ENCODE data around the gene HACL1. TPM values are rescaled to one million over a fixed set of nuclear protein-coding genes. Genes with fewer than 3 reads are reported as not detected.
"Not testable (repeated sequence)": the region's sequence is repeated elsewhere in the genome, so short reads cannot be mapped to it uniquely, and the experiment has no call there.

Gene HACL1
- total RNA-seq, 1 experiment from 2014 or later, result 44.9 TPM

DNA sequence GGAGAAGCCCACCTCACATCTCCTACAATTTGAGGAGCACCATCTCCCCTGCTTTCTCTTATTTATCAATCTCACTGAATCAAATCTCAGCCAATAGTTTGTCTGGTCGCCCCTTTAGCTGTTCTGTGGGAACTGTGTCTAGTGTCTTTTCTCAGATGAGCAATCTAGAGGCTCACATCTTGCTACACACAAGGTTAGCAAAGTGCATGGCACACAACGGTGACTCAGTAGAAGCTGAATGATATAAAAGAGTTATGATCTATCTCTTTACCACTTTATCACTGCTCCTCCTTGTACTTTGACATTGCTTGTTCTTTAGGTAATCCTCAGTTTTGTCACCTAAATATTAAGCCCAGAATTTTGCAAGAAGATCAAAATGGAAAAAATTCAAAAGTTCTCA lies 63.0 kb downstream of the HACL1 start:
- no peaks in the 10 kb centered on the region for H3K9me3 Mint-ChIP-seq
- TF ChIP-seq, protein P1, sequence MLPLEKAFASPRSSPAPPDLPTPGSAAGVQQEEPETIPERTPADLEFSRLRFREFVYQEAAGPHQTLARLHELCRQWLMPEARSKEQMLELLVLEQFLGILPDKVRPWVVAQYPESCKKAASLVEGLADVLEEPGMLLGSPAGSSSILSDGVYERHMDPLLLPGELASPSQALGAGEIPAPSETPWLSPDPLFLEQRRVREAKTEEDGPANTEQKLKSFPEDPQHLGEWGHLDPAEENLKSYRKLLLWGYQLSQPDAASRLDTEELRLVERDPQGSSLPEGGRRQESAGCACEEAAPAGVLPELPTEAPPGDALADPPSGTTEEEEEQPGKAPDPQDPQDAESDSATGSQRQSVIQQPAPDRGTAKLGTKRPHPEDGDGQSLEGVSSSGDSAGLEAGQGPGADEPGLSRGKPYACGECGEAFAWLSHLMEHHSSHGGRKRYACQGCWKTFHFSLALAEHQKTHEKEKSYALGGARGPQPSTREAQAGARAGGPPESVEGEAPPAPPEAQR (CRISPR knock-in tag; IDR thresholded peaks at IDR 0.05), result no peak
- no peak for TF ChIP-seq CREM (CRISPR knock-in tag; IDR thresholded peaks at IDR 0.05)
- TF ChIP-seq MXD4 (CRISPR knock-in tag; IDR thresholded peaks at IDR 0.05; ENCODE audit: borderline replicate concordance), result no peak
- no peak for TF ChIP-seq GRHL2 (CRISPR knock-in tag; IDR thresholded peaks at IDR 0.05; ENCODE audit: insufficient replicate concordance, severe bottlenecking)
- TF ChIP-seq, protein P2, sequence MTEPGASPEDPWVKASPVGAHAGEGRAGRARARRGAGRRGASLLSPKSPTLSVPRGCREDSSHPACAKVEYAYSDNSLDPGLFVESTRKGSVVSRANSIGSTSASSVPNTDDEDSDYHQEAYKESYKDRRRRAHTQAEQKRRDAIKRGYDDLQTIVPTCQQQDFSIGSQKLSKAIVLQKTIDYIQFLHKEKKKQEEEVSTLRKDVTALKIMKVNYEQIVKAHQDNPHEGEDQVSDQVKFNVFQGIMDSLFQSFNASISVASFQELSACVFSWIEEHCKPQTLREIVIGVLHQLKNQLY (CRISPR knock-in tag; IDR thresholded peaks at IDR 0.05), result no peak
- TF ChIP-seq CREB1 (CRISPR knock-in tag; IDR thresholded peaks at IDR 0.05), result no peak
- TF ChIP-seq, protein P3, sequence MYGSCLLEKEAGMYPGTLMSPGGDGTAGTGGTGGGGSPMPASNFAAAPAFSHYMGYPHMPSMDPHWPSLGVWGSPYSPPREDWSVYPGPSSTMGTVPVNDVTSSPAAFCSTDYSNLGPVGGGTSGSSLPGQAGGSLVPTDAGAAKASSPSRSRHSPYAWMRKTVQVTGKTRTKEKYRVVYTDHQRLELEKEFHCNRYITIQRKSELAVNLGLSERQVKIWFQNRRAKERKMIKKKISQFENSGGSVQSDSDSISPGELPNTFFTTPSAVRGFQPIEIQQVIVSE (CRISPR knock-in tag; IDR thresholded peaks at IDR 0.05; ENCODE audit: borderline replicate concordance), result no peak
- DNase-seq (ENCODE audit: low spot score), result no peak
- POLR2A ChIA-PET, result no interaction called here
- H3K36me3 Mint-ChIP-seq, result no peaks in the 10 kb centered on the region
- H3K4me3 Mint-ChIP-seq, result no peak overlapping the region
- CTCF ChIA-PET, result no interaction called here
- no peaks in the 10 kb centered on the region for H3K4me1 Mint-ChIP-seq
- no peaks in the 10 kb centered on the region for H3K27me3 Mint-ChIP-seq (ENCODE audit: low read depth)
- no peak overlapping the region for H3K27ac Mint-ChIP-seq
- no peak for ATAC-seq

DNA sequence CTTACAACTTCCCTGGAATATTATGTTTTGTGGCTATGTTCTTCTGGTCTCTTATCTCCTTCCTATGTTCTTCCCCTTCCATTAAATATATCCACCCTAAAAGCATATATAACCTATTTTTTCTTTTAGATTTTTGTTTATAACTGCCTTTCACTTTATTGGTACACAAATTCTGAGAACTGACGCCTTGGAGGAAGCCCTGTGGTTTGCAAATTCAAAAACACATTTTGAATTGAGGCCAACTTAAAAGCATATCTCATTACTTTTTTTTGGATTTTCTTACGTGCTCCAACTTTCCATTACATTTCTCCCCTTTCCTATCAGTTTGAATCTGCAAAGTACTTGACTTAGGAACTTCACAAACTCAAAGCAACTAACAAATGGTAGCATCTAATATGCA lies 64.5 kb downstream of the HACL1 start:
- H3K4me3 Mint-ChIP-seq, result no peak overlapping the region
- H3K27ac Mint-ChIP-seq, result no peak overlapping the region
- no peak for DNase-seq (ENCODE audit: low spot score)
- H3K4me1 Mint-ChIP-seq, result no peaks in the 10 kb centered on the region
- CTCF ChIA-PET, result interaction anchor here (1.0 kb wide), 1 partner anchor 10 kb away, joined by 4 read pairs; no protein-coding TSS in a partner anchor
- no peaks in the 10 kb centered on the region for H3K36me3 Mint-ChIP-seq
- TF ChIP-seq NFE2L1 (CRISPR knock-in tag; IDR thresholded peaks at IDR 0.05) (no peak), SOX15 (CRISPR knock-in tag; IDR thresholded peaks at IDR 0.05) (no peak), ZBTB21 (CRISPR knock-in tag; IDR thresholded peaks at IDR 0.05; ENCODE audit: borderline replicate concordance) (no peak)
- no peak for ATAC-seq
- H3K9me3 Mint-ChIP-seq, result no peaks in the 10 kb centered on the region
- no peaks in the 10 kb centered on the region for H3K27me3 Mint-ChIP-seq (ENCODE audit: low read depth)
- POLR2A ChIA-PET, result no interaction called here

DNA sequence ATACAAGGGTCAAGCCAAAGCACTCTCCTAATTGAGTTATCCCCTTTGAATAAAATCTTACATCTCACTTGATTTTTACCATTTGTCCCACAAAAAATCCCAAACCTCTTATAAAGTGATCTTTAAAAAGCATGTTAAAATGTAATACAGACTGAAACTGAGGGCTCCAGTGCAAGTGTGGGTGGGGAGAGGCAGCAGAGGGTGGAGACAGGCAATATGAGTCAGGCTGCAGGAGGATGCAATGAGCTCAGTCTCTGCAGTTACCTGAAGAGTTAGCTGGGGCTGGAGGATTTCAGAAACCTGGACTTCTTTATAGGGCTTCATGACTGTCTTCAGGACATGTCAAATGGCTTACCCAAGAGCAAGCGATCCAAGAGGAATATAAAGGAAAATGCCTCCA lies 65.6 kb downstream of the HACL1 start:
- no peak overlapping the region for H3K4me3 Mint-ChIP-seq
- DNase-seq (ENCODE audit: low spot score), result no peak
- no peaks in the 10 kb centered on the region for H3K4me1 Mint-ChIP-seq
- ATAC-seq, result no peak
- no peaks in the 10 kb centered on the region for H3K27me3 Mint-ChIP-seq (ENCODE audit: low read depth)
- H3K36me3 Mint-ChIP-seq, result no peaks in the 10 kb centered on the region
- CTCF ChIA-PET, result interaction anchor here (0.8 kb wide), 1 partner anchor 9 kb away, joined by 6 read pairs; no protein-coding TSS in a partner anchor
- TF ChIP-seq, protein P4, sequence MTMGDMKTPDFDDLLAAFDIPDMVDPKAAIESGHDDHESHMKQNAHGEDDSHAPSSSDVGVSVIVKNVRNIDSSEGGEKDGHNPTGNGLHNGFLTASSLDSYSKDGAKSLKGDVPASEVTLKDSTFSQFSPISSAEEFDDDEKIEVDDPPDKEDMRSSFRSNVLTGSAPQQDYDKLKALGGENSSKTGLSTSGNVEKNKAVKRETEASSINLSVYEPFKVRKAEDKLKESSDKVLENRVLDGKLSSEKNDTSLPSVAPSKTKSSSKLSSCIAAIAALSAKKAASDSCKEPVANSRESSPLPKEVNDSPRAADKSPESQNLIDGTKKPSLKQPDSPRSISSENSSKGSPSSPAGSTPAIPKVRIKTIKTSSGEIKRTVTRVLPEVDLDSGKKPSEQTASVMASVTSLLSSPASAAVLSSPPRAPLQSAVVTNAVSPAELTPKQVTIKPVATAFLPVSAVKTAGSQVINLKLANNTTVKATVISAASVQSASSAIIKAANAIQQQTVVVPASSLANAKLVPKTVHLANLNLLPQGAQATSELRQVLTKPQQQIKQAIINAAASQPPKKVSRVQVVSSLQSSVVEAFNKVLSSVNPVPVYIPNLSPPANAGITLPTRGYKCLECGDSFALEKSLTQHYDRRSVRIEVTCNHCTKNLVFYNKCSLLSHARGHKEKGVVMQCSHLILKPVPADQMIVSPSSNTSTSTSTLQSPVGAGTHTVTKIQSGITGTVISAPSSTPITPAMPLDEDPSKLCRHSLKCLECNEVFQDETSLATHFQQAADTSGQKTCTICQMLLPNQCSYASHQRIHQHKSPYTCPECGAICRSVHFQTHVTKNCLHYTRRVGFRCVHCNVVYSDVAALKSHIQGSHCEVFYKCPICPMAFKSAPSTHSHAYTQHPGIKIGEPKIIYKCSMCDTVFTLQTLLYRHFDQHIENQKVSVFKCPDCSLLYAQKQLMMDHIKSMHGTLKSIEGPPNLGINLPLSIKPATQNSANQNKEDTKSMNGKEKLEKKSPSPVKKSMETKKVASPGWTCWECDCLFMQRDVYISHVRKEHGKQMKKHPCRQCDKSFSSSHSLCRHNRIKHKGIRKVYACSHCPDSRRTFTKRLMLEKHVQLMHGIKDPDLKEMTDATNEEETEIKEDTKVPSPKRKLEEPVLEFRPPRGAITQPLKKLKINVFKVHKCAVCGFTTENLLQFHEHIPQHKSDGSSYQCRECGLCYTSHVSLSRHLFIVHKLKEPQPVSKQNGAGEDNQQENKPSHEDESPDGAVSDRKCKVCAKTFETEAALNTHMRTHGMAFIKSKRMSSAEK (CRISPR knock-in tag; IDR thresholded peaks at IDR 0.05; ENCODE audit: borderline replicate concordance), result no peak
- TF ChIP-seq, protein P5, sequence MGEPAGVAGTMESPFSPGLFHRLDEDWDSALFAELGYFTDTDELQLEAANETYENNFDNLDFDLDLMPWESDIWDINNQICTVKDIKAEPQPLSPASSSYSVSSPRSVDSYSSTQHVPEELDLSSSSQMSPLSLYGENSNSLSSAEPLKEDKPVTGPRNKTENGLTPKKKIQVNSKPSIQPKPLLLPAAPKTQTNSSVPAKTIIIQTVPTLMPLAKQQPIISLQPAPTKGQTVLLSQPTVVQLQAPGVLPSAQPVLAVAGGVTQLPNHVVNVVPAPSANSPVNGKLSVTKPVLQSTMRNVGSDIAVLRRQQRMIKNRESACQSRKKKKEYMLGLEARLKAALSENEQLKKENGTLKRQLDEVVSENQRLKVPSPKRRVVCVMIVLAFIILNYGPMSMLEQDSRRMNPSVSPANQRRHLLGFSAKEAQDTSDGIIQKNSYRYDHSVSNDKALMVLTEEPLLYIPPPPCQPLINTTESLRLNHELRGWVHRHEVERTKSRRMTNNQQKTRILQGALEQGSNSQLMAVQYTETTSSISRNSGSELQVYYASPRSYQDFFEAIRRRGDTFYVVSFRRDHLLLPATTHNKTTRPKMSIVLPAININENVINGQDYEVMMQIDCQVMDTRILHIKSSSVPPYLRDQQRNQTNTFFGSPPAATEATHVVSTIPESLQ (CRISPR knock-in tag; IDR thresholded peaks at IDR 0.05), result no peak
- TF ChIP-seq, protein P6, sequence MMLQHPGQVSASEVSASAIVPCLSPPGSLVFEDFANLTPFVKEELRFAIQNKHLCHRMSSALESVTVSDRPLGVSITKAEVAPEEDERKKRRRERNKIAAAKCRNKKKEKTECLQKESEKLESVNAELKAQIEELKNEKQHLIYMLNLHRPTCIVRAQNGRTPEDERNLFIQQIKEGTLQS (CRISPR knock-in tag; conservative IDR thresholded peaks at IDR 0.05), result no peak
- TF ChIP-seq, protein P7, sequence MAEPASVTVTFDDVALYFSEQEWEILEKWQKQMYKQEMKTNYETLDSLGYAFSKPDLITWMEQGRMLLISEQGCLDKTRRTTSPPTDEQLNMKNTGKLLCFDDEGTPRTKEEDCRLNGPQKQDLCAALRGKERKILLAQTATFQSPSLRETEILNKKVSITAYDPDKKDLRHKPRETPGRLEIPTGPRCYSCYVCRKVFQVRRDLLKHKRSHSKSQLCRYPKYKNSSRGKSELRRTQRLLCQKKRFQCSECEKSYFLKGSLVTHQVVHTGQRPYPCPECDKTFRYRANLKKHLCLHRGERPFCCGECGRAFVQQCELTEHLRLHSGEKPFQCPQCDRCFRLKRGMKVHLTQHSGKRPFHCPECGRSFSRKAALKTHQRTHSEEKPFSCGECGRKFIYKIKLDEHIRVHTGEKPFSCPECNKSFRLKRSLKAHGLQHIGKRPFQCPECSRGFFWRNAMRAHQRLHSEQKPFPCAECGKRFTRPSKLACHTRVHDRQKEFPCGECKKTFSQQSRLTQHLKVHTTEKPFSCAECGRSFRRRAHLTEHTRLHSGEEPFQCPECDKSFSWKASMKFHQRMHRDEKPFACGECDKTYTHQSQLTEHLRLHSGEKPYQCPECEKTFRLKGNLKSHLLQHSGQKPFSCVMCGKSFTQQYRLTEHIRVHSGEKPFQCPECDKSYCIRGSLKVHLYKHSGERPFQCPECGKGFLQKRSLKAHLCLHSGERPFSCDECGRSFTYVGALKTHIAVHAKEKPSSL (CRISPR knock-in tag; conservative IDR thresholded peaks at IDR 0.05), result no peak
- H3K9me3 Mint-ChIP-seq, result no peaks in the 10 kb centered on the region
- H3K27ac Mint-ChIP-seq, result no peak overlapping the region
- POLR2A ChIA-PET, result no interaction called here

DNA sequence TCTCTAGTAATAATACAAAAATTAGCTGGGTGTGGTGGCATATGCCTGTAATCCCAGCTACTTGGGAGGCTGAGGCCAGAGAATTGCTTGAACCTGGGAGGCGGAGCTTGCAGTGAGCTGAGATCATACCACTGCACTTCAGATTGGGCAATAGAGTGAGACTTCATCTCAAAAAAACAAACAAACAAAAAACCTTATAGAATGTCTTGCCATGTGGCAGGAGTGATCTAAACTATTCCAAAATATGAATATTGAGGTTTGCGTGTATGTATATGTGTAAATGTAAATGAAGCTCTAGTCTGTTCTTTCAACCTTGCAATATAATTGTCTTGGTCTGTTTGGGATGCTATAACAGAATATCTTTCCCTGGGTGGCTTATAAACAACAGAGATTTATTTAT lies 68.8 kb downstream of the HACL1 start:
- H3K9me3 Mint-ChIP-seq; H3K27ac Mint-ChIP-seq; H3K36me3 Mint-ChIP-seq; ATAC-seq; H3K4me3 Mint-ChIP-seq; H3K4me1 Mint-ChIP-seq; POLR2A ChIA-PET; H3K27me3 Mint-ChIP-seq (ENCODE audit: low read depth); DNase-seq (ENCODE audit: low spot score): not testable (repeated sequence)
- CTCF ChIA-PET, result interaction anchor here (0.6 to 1.0 kb wide), 2 partner anchors 13 to 845 kb away, joined by 3 to 4 read pairs; no protein-coding TSS in a partner anchor

All from WTC11 (cell line).